ENCODE data around the gene MFAP5. TPM values are rescaled to one million over a fixed set of nuclear protein-coding genes. Genes with fewer than 3 reads are reported as not detected.
A peak's percentile ranks its signal among the peaks of the same experiment; 100 is the strongest.
"Not testable (repeated sequence)": the region's sequence is repeated elsewhere in the genome, so short reads cannot be mapped to it uniquely, and the experiment has no call there.

Gene MFAP5
- polyA plus RNA-seq, 3 donors, result not detected

- no peaks in the 10 kb centered on the region for H3K79me2 ChIP-seq (ENCODE audit: insufficient read depth, low read length)
- no peaks in the 10 kb centered on the region for H4K20me1 ChIP-seq (ENCODE audit: insufficient read depth, low read length)
- Mint-ChIP-seq H3K27ac (peak overlapping the region in 1 of 7 donors; percentile 62), H3K4me1 (no peaks in the 10 kb centered on the region), H3K27me3 (ENCODE audit: low read depth in 3 of 3) (peaks cover 0 to 2% (median under 1%) of the 10 kb centered on the region in 3 donors), H3K9me3 (peaks cover 0 to 10% (median 1%) of the 10 kb centered on the region in 7 donors), H3K36me3 (no peaks in the 10 kb centered on the region), H3K4me3 (no peak overlapping the region)
- no peaks in the 10 kb centered on the region for H3K4me1 ChIP-seq (ENCODE audit: control insufficient read depth in 1 of 2, insufficient read depth in 2 of 2, low read length in 2 of 2)
- no peaks in the 10 kb centered on the region for H3K27me3 ChIP-seq (ENCODE audit: control insufficient read depth in 2 of 2, insufficient read depth in 2 of 2, low read length in 2 of 2)
- no peak overlapping the region for H3K27ac ChIP-seq (ENCODE audit: low read depth in 1 of 2, low read length in 2 of 2)
- H3K9me3 ChIP-seq (replicated peaks in 1 of 2; ENCODE audit: control insufficient read depth in 1 of 2, insufficient read depth in 1 of 2, low read length in 2 of 2), result no peaks in the 10 kb centered on the region
- TF ChIP-seq, protein P1, sequence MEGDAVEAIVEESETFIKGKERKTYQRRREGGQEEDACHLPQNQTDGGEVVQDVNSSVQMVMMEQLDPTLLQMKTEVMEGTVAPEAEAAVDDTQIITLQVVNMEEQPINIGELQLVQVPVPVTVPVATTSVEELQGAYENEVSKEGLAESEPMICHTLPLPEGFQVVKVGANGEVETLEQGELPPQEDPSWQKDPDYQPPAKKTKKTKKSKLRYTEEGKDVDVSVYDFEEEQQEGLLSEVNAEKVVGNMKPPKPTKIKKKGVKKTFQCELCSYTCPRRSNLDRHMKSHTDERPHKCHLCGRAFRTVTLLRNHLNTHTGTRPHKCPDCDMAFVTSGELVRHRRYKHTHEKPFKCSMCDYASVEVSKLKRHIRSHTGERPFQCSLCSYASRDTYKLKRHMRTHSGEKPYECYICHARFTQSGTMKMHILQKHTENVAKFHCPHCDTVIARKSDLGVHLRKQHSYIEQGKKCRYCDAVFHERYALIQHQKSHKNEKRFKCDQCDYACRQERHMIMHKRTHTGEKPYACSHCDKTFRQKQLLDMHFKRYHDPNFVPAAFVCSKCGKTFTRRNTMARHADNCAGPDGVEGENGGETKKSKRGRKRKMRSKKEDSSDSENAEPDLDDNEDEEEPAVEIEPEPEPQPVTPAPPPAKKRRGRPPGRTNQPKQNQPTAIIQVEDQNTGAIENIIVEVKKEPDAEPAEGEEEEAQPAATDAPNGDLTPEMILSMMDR (IDR thresholded peaks at IDR 0.05), result no peak
- no peak overlapping the region for H3K4me2 ChIP-seq (replicated peaks; ENCODE audit: extremely low read depth, low read length, poor library complexity, severe bottlenecking)
- no peaks in the 10 kb centered on the region for H3K36me3 ChIP-seq (replicated peaks in 1 of 2; ENCODE audit: control insufficient read depth in 1 of 2, insufficient read depth in 2 of 2, low read length in 2 of 2)
- DNase-seq, result no peak
- no peak overlapping the region for H2AFZ ChIP-seq (ENCODE audit: insufficient read depth, low read depth, low read length, poor library complexity, severe bottlenecking)
- no peak overlapping the region for H3K4me3 ChIP-seq (replicated peaks in 1 of 3; ENCODE audit: low read depth in 2 of 3, low read length in 3 of 3)
- intact Hi-C loops (cut with micrococcal nuclease), result no loop called here
- WGBS (ENCODE audit: insufficient coverage), result 92% methylated on average over 2 of the region's 5 CpGs
- no peak overlapping the region for H3K9ac ChIP-seq (ENCODE audit: insufficient read depth, low read length, poor library complexity, severe bottlenecking)
These were observed 26.0 kb downstream of the MFAP5 start for GRCh38 chr12:8636581-8636980.

DNA sequence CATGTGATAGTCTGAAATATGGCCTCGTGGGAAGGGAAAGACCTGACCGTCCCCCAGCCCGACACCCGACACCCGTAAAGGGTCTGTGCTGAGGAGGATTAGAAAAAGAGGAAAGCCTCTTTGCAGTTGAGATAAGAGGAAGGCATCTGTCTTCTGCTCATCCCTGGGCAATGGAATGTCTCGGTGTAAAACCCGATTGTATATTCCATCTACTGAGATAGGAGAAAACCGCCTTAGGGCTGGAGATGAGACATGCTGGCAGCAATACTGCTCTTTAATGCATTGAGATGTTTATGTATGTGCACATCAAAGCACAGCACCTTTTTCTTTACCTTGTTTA, 26.6 kb downstream of the MFAP5 start:
- H3K36me3 ChIP-seq (replicated peaks in 1 of 2; ENCODE audit: control insufficient read depth in 1 of 2, insufficient read depth in 2 of 2, low read length in 2 of 2); H3K27me3 ChIP-seq (ENCODE audit: control insufficient read depth in 2 of 2, insufficient read depth in 2 of 2, low read length in 2 of 2); H3K4me3 ChIP-seq (replicated peaks in 1 of 3; ENCODE audit: low read depth in 2 of 3, low read length in 3 of 3); H3K4me1 ChIP-seq (ENCODE audit: control insufficient read depth in 1 of 2, insufficient read depth in 2 of 2, low read length in 2 of 2); H3K9me3 ChIP-seq (replicated peaks in 1 of 2; ENCODE audit: control insufficient read depth in 1 of 2, insufficient read depth in 1 of 2, low read length in 2 of 2); DNase-seq; H3K27ac Mint-ChIP-seq; H3K27me3 Mint-ChIP-seq (ENCODE audit: low read depth in 3 of 3); H2AFZ ChIP-seq (ENCODE audit: insufficient read depth, low read depth, low read length, poor library complexity, severe bottlenecking); intact Hi-C loops (cut with micrococcal nuclease); H3K4me2 ChIP-seq (replicated peaks; ENCODE audit: extremely low read depth, low read length, poor library complexity, severe bottlenecking); H3K36me3 Mint-ChIP-seq; H3K27ac ChIP-seq (ENCODE audit: low read depth in 1 of 2, low read length in 2 of 2); H3K79me2 ChIP-seq (ENCODE audit: insufficient read depth, low read length); H3K9ac ChIP-seq (ENCODE audit: insufficient read depth, low read length, poor library complexity, severe bottlenecking); H3K4me3 Mint-ChIP-seq; H3K9me3 Mint-ChIP-seq; H4K20me1 ChIP-seq (ENCODE audit: insufficient read depth, low read length); H3K4me1 Mint-ChIP-seq: not testable (repeated sequence)
- WGBS (ENCODE audit: insufficient coverage), result 89% methylated on average over 5 of the region's 8 CpGs

GRCh38 chr12:8635342-8636006, 27.2 kb downstream of the MFAP5 start:
- H3K4me3 ChIP-seq (replicated peaks in 1 of 3; ENCODE audit: low read depth in 2 of 3, low read length in 3 of 3); H3K4me1 Mint-ChIP-seq; H2AFZ ChIP-seq (ENCODE audit: insufficient read depth, low read depth, low read length, poor library complexity, severe bottlenecking); H3K27ac Mint-ChIP-seq; H3K9me3 ChIP-seq (replicated peaks in 1 of 2; ENCODE audit: control insufficient read depth in 1 of 2, insufficient read depth in 1 of 2, low read length in 2 of 2); H3K27me3 Mint-ChIP-seq (ENCODE audit: low read depth in 3 of 3); H4K20me1 ChIP-seq (ENCODE audit: insufficient read depth, low read length); H3K36me3 ChIP-seq (replicated peaks in 1 of 2; ENCODE audit: control insufficient read depth in 1 of 2, insufficient read depth in 2 of 2, low read length in 2 of 2); H3K36me3 Mint-ChIP-seq; H3K27ac ChIP-seq (ENCODE audit: low read depth in 1 of 2, low read length in 2 of 2); H3K4me1 ChIP-seq (ENCODE audit: control insufficient read depth in 1 of 2, insufficient read depth in 2 of 2, low read length in 2 of 2); intact Hi-C loops (cut with micrococcal nuclease); H3K27me3 ChIP-seq (ENCODE audit: control insufficient read depth in 2 of 2, insufficient read depth in 2 of 2, low read length in 2 of 2); DNase-seq; H3K4me2 ChIP-seq (replicated peaks; ENCODE audit: extremely low read depth, low read length, poor library complexity, severe bottlenecking); H3K9me3 Mint-ChIP-seq; H3K79me2 ChIP-seq (ENCODE audit: insufficient read depth, low read length); H3K4me3 Mint-ChIP-seq; H3K9ac ChIP-seq (ENCODE audit: insufficient read depth, low read length, poor library complexity, severe bottlenecking): not testable (repeated sequence)
- no CpG with 5 or more reads among the region's 9 CpGs for WGBS (ENCODE audit: insufficient coverage)

Data from CD14-positive monocyte (primary cell).